Astrocyte (in vitro differentiated cells and primary cell): ENCODE data around the gene NCAM1. TPM values are rescaled to one million over a fixed set of nuclear protein-coding genes. Genes with fewer than 3 reads are reported as not detected.

Source experiments
- DNase-seq: peaks from one replicate; pipeline ENCODE4 v3.0.0-alpha.2; 2010; ENCODE audit warnings: low read depth
- FAIRE-seq: peaks from 2 replicates; lab custom pipeline; 2011; peaks lifted over from hg19 to GRCh38; lab: Jason Lieb, UNC
- H2AFZ ChIP-seq: 2 replicates; pipeline ENCODE4 v1.6.0; 2012; ENCODE audit warnings: low read depth, low read length, inconsistent platforms
- H3K27ac ChIP-seq: 2 replicates; pipeline ENCODE4 v1.5.1; 2011; ENCODE audit warnings: low read depth, low read length, inconsistent platforms
- H3K27me3 ChIP-seq: 2 replicates; pipeline ENCODE4 v1.6.0; 2011; ENCODE audit warnings: low read length, inconsistent platforms; ENCODE audit not compliant: insufficient read depth
- H3K36me3 ChIP-seq: 2 replicates; pipeline ENCODE4 v1.5.1; 2011; ENCODE audit warnings: low read length, inconsistent platforms; ENCODE audit not compliant: insufficient read depth
- H3K4me1 ChIP-seq: 2 replicates; pipeline ENCODE4 v1.5.1; 2011; ENCODE audit warnings: low read length, inconsistent platforms; ENCODE audit not compliant: insufficient read depth
- H3K4me2 ChIP-seq: 2 replicates; pipeline ENCODE4 v1.6.0; 2012; ENCODE audit warnings: low read length, inconsistent platforms
- H3K4me3 ChIP-seq: 2 replicates; pipeline ENCODE4 v1.5.1; 2011; ENCODE audit warnings: low read depth, mild to moderate bottlenecking, low read length, inconsistent platforms; ENCODE audit not compliant: insufficient read depth
- H3K79me2 ChIP-seq: 2 replicates; pipeline ENCODE4 v1.6.0; 2012; ENCODE audit warnings: mild to moderate bottlenecking, low read length, inconsistent platforms; ENCODE audit not compliant: insufficient read depth
- H3K9ac ChIP-seq: 2 replicates; pipeline ENCODE4 v1.6.0; 2012; ENCODE audit warnings: mild to moderate bottlenecking, low read length, inconsistent platforms
- H3K9me3 ChIP-seq: 2 replicates; pipeline ENCODE4 v1.5.1; 2012; ENCODE audit warnings: low read depth, mild to moderate bottlenecking, low read length, inconsistent platforms; ENCODE audit not compliant: insufficient read depth
- H4K20me1 ChIP-seq: 2 replicates; pipeline ENCODE4 v1.6.0; 2012; ENCODE audit warnings: low read length, inconsistent platforms; ENCODE audit not compliant: insufficient read depth
- H3K27ac Mint-ChIP-seq: one replicate; pipeline ENCODE4 v1.8.0; 2021; ENCODE audit warnings: mild to moderate bottlenecking, mixed read lengths; ENCODE audit not compliant: unreplicated experiment
- H3K27me3 Mint-ChIP-seq: one replicate; pipeline ENCODE4 v1.8.0; 2021; ENCODE audit warnings: low read depth, mixed read lengths; ENCODE audit not compliant: unreplicated experiment
- H3K36me3 Mint-ChIP-seq: one replicate; pipeline ENCODE4 v1.8.0; 2021; ENCODE audit warnings: low read depth, mixed read lengths; ENCODE audit not compliant: unreplicated experiment
- H3K4me1 Mint-ChIP-seq: one replicate; pipeline ENCODE4 v1.8.0; 2021; ENCODE audit warnings: low read depth, mixed read lengths; ENCODE audit not compliant: unreplicated experiment
- H3K4me3 Mint-ChIP-seq: one replicate; pipeline ENCODE4 v1.8.0; 2021; ENCODE audit warnings: mild to moderate bottlenecking, moderate library complexity, mixed read lengths; ENCODE audit not compliant: unreplicated experiment
- H3K9me3 Mint-ChIP-seq: one replicate; pipeline ENCODE4 v1.8.0; 2021; ENCODE audit warnings: mild to moderate bottlenecking, mixed read lengths; ENCODE audit not compliant: unreplicated experiment
- EZH2 ChIP-seq: IDR thresholded peaks from 2 replicates; pipeline ENCODE4 v1.6.1; 2012; ENCODE audit warnings: mild to moderate bottlenecking, low read length, inconsistent platforms; ENCODE audit not compliant: insufficient read depth
- total RNA-seq: library from RNA; stranded (reverse); gene quantifications from 2 replicates; pipeline ENCODE4 v1.2.1, GENCODE V29; 2021
- TF ChIP-seq, protein P1 (sequence below): IDR thresholded peaks from 2 replicates; pipeline ENCODE4 v1.5.1; 2011; ENCODE audit warnings: low read depth, mild to moderate bottlenecking, inconsistent platforms, low read length, moderate library complexity; ENCODE audit not compliant: insufficient read depth

The NCAM1 gene
- total RNA-seq, 1 donor from 2014 or later, result 17.4 TPM

DNA sequence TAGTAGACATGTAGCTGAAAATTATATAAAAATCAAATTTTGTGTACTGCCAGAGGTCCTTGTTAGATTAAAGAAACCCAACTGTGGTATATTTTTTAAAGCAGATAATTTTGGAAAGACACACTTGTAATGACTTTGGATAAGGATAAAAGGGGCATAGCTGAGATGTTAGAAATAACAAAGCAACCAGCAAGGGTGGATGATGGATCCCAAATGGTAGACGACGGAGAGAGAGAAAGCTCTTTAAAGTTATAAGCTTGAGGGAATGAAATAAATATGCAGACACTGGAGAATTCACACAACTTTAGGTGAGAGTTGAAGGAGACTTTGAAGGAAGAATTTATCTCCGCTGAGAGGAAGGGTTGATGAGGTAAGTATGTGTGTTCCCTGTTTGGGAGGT is 10.6 kb downstream of the NCAM1 start:
- H3K36me3 ChIP-seq, result no peaks in the 10 kb centered on the region
- no peak for TF ChIP-seq EZH2
- TF ChIP-seq, protein P1, sequence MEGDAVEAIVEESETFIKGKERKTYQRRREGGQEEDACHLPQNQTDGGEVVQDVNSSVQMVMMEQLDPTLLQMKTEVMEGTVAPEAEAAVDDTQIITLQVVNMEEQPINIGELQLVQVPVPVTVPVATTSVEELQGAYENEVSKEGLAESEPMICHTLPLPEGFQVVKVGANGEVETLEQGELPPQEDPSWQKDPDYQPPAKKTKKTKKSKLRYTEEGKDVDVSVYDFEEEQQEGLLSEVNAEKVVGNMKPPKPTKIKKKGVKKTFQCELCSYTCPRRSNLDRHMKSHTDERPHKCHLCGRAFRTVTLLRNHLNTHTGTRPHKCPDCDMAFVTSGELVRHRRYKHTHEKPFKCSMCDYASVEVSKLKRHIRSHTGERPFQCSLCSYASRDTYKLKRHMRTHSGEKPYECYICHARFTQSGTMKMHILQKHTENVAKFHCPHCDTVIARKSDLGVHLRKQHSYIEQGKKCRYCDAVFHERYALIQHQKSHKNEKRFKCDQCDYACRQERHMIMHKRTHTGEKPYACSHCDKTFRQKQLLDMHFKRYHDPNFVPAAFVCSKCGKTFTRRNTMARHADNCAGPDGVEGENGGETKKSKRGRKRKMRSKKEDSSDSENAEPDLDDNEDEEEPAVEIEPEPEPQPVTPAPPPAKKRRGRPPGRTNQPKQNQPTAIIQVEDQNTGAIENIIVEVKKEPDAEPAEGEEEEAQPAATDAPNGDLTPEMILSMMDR, result no peak
- FAIRE-seq, result no peak
- H3K79me2 ChIP-seq, result no peaks in the 10 kb centered on the region
- H3K4me3 ChIP-seq, result no peak overlapping the region
- Mint-ChIP-seq H3K4me1 (peaks cover 20% of the 10 kb centered on the region), H3K9me3 (no peaks in the 10 kb centered on the region), H3K36me3 (no peaks in the 10 kb centered on the region), H3K4me3 (no peak overlapping the region), H3K27ac (no peak overlapping the region), H3K27me3 (no peaks in the 10 kb centered on the region)
- H3K9ac ChIP-seq, result no peak overlapping the region
- no peak overlapping the region for H3K4me2 ChIP-seq
- no peaks in the 10 kb centered on the region for H4K20me1 ChIP-seq
- no peaks in the 10 kb centered on the region for H3K27me3 ChIP-seq
- H2AFZ ChIP-seq, result no peak overlapping the region
- no peaks in the 10 kb centered on the region for H3K9me3 ChIP-seq
- no peak overlapping the region for H3K27ac ChIP-seq
- DNase-seq, result no peak
- H3K4me1 ChIP-seq, result peaks cover 7% of the 10 kb centered on the region

DNA sequence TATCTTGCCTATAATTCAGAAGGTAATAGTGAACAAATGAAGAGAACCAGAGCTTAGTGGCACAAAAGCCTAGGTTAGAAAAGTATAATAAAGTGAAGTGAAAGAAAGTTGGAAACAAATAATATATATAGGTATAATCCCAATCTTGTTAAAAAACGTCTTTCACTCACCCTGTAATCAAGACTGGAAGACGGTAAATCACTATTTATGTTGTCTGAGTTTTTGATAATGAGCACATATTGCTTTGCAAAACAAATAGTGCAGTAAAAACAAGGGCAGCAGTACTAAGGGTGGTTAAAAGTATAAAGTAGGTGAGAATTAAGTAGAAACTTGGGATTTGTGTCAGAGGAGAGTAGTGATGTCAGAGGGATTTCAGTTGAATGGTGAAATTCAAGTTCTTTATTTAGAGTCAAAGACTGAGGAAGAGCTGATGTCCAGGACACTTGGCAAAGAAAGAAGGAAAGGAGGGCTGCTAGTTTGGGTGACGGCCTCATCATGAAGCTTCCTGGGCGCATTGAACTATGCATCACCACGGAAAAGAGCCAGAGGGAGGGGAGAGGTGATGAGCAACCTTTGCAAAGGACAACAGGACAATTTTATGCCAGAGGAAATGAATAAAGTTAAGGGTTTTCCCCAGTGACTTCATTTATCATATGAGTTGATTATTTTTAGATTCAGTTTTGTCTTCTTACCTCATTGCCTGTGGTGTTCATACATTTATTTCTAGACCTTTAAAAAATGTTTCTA is 11.4 kb downstream of the NCAM1 start:
- TF ChIP-seq EZH2, result no peak
- H3K36me3 ChIP-seq, result no peaks in the 10 kb centered on the region
- Mint-ChIP-seq H3K4me1 (peaks cover 15% of the 10 kb centered on the region), H3K4me3 (no peak overlapping the region), H3K36me3 (no peaks in the 10 kb centered on the region), H3K27me3 (no peaks in the 10 kb centered on the region), H3K9me3 (no peaks in the 10 kb centered on the region), H3K27ac (no peak overlapping the region)
- no peak overlapping the region for H3K4me2 ChIP-seq
- H4K20me1 ChIP-seq, result no peaks in the 10 kb centered on the region
- H2AFZ ChIP-seq, result no peak overlapping the region
- H3K4me3 ChIP-seq, result no peak overlapping the region
- no peaks in the 10 kb centered on the region for H3K27me3 ChIP-seq
- no peak for FAIRE-seq
- no peaks in the 10 kb centered on the region for H3K79me2 ChIP-seq
- H3K4me1 ChIP-seq, result peaks cover 7% of the 10 kb centered on the region
- no peak overlapping the region for H3K9ac ChIP-seq
- no peak for DNase-seq
- H3K9me3 ChIP-seq, result no peaks in the 10 kb centered on the region
- no peak overlapping the region for H3K27ac ChIP-seq

DNA sequence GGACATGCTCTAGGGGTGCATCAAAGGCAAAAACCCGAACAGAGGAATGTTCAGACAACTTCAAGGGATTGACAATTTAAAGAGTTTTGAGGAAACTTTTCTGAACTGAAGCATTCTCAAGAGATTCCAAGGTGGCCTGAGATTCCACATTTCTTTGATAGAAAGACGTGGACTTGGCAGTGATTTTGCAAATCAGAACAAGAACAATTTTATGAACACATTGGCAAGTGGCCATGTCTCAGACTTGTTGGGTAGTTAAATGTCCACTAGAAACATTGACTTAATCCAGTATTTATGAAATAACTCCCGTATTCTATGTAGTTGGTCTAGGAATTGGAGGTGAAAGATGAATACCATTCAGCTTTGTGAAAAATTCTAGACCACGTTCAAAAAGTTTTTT is 13.8 kb downstream of the NCAM1 start:
- peaks cover 12% of the 10 kb centered on the region for H3K4me1 Mint-ChIP-seq
- FAIRE-seq (no peak), DNase-seq (no peak)
- Histone ChIP-seq H3K79me2 (no peaks in the 10 kb centered on the region), H3K4me2 (no peak overlapping the region), H3K36me3 (no peaks in the 10 kb centered on the region), H3K9me3 (no peaks in the 10 kb centered on the region), H3K4me1 (no peaks in the 10 kb centered on the region), H3K27ac (no peak overlapping the region), H4K20me1 (no peaks in the 10 kb centered on the region), H3K9ac (no peak overlapping the region), H3K27me3 (no peaks in the 10 kb centered on the region), H2AFZ (no peak overlapping the region), H3K4me3 (no peak overlapping the region)
- H3K4me3 Mint-ChIP-seq, result no peak overlapping the region
- H3K36me3 Mint-ChIP-seq, result no peaks in the 10 kb centered on the region
- H3K27me3 Mint-ChIP-seq, result no peaks in the 10 kb centered on the region
- no peak for TF ChIP-seq EZH2
- TF ChIP-seq, protein P1, result no peak
- no peak overlapping the region for H3K27ac Mint-ChIP-seq
- H3K9me3 Mint-ChIP-seq, result no peaks in the 10 kb centered on the region
